Keratinocyte (primary cell): ENCODE results near the gene SMAP1.

Experiments used
- CTCF ChIP-seq, 3 experiments: IDR thresholded peaks in 1 of 3; conservative IDR thresholded peaks in 1 of 3; optimal IDR thresholded peaks in 1 of 3; 2 replicates in 2 of 3; 3 replicates in 1 of 3; pipeline versions ENCODE3 to v1.5.1; 2011; ENCODE audit warnings: low read length in 3 of 3, mild to moderate bottlenecking in 3 of 3, moderate library complexity in 2 of 3, control low read depth in 1 of 3, inconsistent platforms in 1 of 3; ENCODE audit not compliant: insufficient read depth in 2 of 3; ENCODE audit errors: extremely low read depth in 1 of 3
- EZH2 ChIP-seq: IDR thresholded peaks from one replicate; pipeline ENCODE4 v1.6.1; 2012; ENCODE audit warnings: inconsistent platforms, mild to moderate bottlenecking, low read length, moderate library complexity

GRCh38 chr6:70717038-70717801, 49.5 kb downstream of the SMAP1 start:
- no peak for TF ChIP-seq CTCF (optimal IDR thresholded peaks at IDR 0.05 in 1 of 3, IDR thresholded peaks at IDR 0.05 in 1 of 3, conservative IDR thresholded peaks at IDR 0.05 in 1 of 3; ENCODE audit: extremely low read depth in 1 of 3, insufficient read depth in 2 of 3, low read length in 3 of 3)
- no peak for TF ChIP-seq EZH2
